GM21367 (cell line): ENCODE data around the gene GRIK3.

Experiments used
- ATAC-seq: cut with Tn5 transposase; IDR thresholded peaks from one replicate; pipeline ENCODE4 v1.9.1; 2021; ENCODE audit not compliant: unreplicated experiment

Gene GRIK3

GRCh38 chr1:36982709-36983108, 51.6 kb downstream of the GRIK3 start:
- ATAC-seq, result no peak

DNA sequence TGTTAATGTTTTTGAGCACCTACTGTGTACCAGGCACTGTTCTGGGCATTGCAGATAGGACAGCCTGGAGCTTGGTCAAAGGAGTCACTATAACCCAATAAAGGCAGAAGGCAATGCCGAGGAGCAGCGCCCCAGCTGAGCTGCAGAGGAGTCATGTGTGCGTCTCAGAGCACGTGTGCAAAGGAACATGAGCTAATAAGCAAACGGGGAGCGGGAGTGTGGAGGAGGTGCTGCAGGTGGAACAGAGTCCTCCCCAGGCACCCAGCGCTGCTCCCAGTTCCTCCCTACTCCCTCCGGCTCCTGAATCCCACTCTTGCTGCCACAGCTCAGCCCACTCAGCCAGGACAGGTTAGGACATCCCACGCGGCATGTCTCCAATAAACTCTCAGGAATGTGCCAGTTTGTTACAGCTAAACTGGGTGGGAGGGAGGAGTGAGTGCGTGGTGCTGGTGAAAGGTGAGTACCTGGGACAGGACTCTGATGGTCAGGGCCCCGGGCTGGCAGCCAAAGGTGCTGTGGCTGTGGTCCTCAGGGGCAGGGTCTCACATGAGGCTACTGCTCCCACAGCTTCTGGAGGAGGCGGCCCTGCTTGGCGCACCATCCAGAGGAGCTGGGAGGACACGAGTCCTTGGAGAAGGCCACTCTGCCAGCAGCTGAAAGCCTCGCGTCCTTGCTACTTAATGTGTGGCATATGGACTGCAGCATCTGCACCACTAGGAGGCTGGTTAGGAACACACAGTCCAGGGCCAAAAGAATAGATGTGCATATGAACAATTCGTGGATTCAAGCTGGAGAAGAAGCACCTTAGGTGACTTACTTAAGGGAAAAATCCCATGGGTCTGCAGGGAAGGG, 52.3 kb downstream of the GRIK3 start:
- ATAC-seq, result no peak

- no peak for ATAC-seq
These were observed 53.2 kb downstream of the GRIK3 start for GRCh38 chr1:36981126-36981525.

- no peak for ATAC-seq
These were observed 56.4 kb downstream of the GRIK3 start for GRCh38 chr1:36977731-36978406.

DNA sequence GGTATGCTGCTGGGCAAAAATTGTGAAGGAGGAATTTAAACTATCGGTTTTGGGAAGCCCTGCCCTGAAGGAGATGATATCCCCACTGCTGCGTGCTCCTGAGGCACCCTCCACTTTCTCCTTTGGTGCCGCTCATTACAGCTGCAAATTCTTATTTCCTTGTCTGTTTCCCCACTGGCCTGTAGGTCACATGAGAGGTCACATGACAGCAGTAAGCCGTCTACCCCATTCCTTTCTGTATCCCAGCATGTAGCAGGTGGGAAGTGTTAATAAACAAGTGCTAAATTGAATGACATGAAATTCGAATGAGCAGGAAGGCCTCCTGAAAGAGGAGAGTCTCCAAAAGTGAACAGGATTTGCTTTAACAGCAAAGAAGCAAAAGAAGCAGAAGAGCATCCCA, 58.7 kb downstream of the GRIK3 start:
- ATAC-seq, result no peak

GRCh38 chr1:36973056-36973455, 61.3 kb downstream of the GRIK3 start:
- ATAC-seq, result no peak

GRCh38 chr1:36971852-36972618, 62.3 kb downstream of the GRIK3 start:
- ATAC-seq, result no peak

DNA sequence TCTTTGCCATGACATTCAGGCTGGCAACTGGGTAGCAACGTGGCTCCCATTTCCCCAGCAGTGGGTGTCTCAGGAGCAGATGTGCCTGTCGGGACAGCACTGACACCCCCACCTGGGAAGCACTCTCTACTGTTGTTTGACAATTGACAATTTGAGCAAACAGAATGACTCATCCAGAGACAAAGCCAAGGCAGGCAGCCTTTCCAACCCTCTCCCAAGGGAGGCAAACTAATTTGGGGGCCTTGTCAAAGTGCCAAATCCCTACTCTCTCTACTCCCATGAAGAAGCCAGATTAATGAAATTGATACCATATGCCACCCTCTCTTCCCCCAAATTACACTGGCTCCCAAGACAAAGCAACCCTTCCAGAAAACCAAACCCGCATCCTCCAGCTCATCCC, 65.6 kb downstream of the GRIK3 start:
- ATAC-seq, result no peak

DNA sequence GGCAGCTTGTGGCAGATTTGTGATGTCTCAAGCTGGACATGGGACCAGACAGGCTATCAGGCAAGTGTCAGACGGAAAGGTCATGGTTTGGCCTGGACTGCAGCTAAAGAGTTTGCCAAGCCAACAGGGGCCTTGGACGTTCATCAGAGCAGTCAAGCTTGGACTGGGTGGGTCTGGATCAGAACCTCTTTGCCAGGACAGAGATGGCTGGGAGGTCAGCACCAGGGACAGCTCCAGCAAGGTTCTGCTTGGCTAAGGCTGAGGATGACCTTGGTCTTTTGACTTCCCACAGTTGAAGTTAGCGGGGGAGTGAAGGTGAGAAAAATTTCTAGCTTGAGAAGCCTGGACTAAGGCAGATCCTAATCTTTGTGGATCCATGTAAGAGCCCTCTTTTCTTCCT, 68.1 kb downstream of the GRIK3 start:
- ATAC-seq, result no peak

DNA sequence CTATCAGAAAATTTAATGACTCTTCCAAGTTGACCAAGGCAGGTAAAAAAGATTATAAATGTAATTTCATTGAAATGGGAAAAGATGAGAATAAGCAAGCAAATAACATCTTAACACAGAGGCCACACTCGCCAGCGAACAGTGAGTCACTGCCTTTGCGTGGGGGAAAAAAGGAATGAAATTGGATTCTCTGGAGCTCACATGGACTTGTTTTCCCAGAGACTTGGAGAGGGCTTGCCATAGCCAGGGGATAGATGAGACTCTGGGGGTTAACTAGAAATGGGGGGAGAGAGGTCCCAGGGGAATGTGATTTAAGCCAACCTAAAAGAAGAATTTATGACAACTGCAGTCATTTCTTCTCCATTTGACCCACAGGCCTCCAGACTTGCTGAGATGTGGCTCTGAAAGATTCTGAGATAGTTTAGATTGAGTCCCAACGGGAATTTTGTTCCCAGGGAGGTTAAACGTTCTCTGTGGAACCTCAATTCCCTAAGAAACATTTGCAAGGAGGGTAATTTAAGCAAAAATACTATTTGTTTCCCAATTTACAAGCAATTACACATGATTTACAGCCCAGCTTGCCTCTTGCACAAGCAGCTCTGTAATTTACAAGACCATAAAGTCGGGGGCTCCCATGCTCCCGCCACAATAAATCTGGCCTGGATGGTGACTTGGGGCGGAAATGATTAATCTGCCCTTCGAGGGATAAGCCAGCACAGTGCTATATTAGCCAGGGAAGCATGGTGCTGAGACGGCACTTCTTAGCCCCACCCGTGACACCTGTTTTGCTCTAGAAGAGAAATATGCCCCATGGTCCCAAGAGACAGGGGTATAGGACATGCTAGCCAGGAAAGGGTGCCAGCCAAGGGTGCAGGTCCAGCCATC, 68.8 kb downstream of the GRIK3 start:
- ATAC-seq, result no peak

- no peak for ATAC-seq
These were observed 69.5 kb downstream of the GRIK3 start for GRCh38 chr1:36964830-36965229.

GRCh38 chr1:36963006-36963405, 71.3 kb downstream of the GRIK3 start:
- ATAC-seq, result no peak

GRCh38 chr1:36961062-36961615, 73.2 kb downstream of the GRIK3 start:
- no peak for ATAC-seq

DNA sequence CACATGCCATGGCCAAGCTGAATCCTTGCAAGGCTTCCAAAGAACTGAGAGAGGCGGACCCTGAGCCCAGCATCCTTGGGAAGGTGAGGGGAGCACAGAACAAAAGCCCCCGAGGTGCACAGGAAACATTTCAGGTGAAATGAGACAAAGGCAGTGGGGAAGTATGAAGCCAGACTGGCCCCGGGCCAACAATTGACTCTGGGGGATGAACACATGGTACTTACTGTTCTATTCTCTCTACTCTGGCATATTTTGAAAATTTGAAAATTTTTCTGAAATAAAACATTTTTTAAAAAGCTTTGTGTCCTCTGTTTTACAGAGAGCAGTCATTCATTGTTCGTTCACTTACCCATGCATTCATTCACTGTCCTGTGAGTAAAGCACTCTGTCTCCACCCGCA, 77.7 kb downstream of the GRIK3 start:
- ATAC-seq, result no peak

DNA sequence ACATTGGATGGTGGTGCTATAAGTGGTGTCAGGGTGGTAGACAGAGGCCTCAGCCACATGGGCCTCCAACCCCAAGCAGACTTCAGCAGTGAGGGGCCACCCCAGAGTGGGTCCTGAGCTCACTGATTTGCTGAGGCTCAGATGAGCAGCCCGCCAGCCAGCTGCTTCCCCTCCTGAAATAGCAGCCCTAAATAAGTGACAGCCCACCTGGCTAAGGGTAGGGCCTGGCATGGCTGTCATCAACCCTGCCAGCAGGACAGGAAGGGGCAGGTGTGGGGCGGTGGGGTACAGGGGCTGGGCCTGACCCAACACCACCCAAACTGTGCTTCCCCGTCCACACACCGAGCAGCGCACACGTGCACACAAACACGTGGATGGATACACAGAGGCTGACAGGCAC, 79.3 kb downstream of the GRIK3 start:
- no peak for ATAC-seq

- ATAC-seq, result no peak
These were observed 81.3 kb downstream of the GRIK3 start for GRCh38 chr1:36953061-36953460.

DNA sequence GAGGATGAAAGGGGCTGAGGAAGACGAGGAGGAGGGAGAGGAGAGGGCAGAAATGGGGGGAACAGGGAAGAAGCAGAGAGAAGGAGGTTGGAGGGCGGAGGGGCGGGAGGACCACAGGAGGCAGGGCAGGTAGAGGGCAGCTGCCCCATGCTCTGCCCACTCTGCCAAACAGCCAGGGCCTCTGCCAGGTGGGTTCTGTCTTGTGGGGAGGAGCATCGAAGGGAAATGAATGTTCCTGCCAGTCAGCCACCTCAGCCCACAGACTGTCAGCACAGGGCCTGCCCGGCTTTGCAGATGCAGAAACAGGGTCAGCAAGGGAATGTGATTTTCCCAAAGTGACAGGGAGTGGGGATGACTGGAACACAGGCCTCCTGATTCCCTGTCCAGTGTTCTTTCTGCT, 82.6 kb downstream of the GRIK3 start:
- ATAC-seq, result no peak

- ATAC-seq, result no peak
These were observed 83.0 kb downstream of the GRIK3 start for GRCh38 chr1:36951292-36951750.

- no peak for ATAC-seq
These were observed 83.6 kb downstream of the GRIK3 start for GRCh38 chr1:36950604-36951291.

DNA sequence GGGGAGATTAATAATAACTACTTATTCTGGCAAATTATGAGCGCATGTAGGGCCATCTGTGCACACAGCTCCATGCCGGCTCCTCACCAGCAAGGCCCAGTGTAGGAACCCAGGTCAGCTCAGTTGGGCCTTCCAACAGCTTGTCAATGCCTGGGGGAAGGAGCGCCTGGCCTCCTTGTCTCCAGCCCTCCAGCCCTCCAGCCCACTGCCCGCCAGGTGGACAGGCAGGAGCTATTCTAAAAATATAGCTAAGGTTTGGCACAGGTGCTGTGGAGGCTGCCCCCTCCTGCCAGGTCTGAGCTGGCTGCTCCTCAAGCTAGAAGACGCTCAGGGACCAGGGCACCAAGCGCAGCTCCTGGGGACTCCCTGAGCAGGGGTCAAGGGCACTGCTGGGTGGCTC, 85.7 kb downstream of the GRIK3 start:
- no peak for ATAC-seq
